Dermis microvascular lymphatic vessel endothelial cell (primary cell): ENCODE results near the gene FOXN1. TPM values are rescaled to one million over a fixed set of nuclear protein-coding genes. Genes with fewer than 3 reads are reported as not detected.
"Not testable (repeated sequence)": the region's sequence is repeated elsewhere in the genome, so short reads cannot be mapped to it uniquely, and the experiment has no call there.

Experiments
- DNase-seq, 2 donors: peaks; one replicate each; pipeline versions ENCODE4 v3.0.0 to v3.0.0-alpha.2; 2010; ENCODE audit warnings: low read depth in 2 of 2
- total RNA-seq: library from RNA; depleted of rRNA; stranded (reverse); fragments of >200 nt; gene quantifications from 2 replicates; pipeline ENCODE4 v1.2.1, GENCODE V29; 2014

Gene FOXN1
- total RNA-seq, 1 donor from 2014 or later, result not detected

- DNase-seq, result no peak
Observed at GRCh38 chr17:28499684-28500357, 6.3 kb upstream of the FOXN1 start.

DNA sequence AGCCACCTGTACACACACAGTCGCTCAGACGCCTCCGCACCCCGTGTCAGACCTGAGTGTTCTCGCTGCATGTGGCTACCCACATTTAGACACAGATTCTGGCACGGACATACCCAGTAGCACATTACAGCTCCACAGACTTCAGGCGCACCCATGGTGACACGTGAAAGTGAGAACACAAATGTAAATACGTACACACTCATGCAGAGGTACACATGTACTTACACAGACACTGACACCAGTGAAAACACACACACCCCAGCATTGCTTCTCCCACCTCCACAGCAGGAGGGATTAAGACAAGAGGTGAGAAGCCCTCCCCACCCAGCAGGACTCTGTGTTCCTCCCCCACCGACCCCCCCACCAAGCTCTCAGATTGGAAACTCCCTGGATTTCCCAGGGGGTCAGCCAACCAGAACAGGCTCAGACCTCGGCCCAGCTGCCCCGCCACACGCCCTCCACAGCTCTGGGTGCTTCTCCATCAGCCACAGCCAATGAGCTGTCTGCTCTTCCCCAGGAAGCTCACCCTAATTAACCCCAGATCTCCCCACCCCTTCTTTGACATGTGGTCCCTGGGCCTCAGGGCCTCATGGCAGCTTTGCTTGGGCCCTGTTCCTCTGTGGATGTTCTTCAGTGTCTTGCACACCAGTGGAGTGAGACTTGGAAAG, 5.3 kb upstream of the FOXN1 start:
- no peak for DNase-seq

GRCh38 chr17:28501421-28502284, 4.5 kb upstream of the FOXN1 start:
- DNase-seq, result no peak

DNA sequence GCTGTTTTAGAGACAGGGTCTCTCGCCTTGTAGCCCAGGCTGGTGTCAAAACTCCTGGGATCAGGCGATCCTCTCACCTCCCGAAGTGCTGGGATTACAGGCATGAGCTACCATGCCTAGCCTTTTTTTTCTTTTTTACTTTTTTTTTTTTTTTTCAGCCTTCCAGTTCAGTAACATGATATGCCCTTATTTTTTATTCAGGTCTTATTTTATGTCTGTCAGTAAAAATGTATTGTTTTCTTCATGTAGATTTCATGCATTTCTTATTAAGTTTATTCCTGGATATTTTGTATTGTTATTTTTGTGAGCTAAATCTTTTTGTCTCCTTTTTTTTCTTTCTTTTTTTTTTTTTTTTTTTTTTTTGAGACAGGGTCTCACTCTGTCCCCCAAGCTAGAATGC, 2.7 kb upstream of the FOXN1 start:
- DNase-seq, result no peak

DNA sequence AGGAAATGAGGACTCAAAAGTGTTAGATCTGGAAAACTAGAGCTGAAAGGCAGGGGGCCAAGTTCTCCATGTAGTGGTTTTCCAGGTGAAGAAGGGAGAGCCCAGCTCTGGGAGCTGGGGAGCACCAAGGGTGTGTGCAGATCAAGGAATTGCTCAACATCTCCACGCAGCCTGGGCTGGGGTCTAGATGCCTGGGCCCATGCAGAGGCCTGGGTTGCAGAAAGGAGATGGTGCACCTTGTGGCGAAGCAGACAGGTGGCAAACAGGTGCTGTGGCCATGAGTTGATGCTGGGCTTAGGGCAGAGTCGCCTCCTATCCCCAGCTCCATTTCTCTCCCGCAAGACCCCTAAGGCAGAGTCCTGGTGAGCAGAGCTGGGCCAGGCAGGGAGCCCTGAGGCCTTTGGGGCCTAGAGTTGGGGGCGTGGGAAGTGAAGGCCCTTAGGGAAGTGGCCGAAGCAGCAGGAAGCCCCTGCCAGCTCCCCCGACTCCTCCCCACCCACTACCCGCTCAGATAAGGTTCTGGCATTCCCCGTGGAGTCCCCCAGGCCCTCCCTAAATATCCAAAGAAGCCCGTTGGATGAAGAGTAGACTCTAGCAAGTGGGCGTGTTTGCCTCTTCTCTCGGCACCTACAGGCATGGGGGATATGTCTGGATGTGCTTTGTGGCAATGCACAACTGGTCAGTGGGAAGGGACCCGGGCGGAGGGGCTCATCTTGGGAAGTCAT, 777 bp downstream of the FOXN1 start:
- no peak for DNase-seq

- no peak for DNase-seq
Observed at GRCh38 chr17:28507567-28508203, 1.5 kb downstream of the FOXN1 start.

- no peak for DNase-seq
Observed at GRCh38 chr17:28508211-28508724, 2.1 kb downstream of the FOXN1 start.

DNA sequence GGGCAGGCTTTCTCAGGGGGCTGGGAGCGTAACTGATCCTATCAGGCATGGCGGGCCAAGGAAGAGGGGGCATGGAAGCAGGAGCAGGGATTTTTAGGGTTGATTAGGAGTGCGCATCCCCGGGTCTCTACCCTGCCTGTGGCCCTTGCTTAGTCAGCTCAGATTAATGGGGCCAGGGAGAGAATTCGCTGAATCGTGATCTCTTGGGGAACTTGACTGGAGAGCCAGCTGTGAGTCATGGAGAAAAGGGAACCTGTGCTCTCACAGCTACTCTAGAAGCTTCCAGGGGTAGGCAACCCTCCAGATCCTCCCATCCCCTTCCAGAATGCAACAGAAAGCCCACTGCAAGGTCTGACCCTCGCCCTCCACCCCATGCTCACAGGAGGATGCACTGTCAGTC, 3.6 kb downstream of the FOXN1 start:
- DNase-seq, result no peak

- no peak for DNase-seq
Observed at GRCh38 chr17:28511858-28512461, 5.8 kb downstream of the FOXN1 start.

GRCh38 chr17:28513476-28513875, 7.3 kb downstream of the FOXN1 start:
- no peak for DNase-seq

GRCh38 chr17:28514561-28515002, 8.4 kb downstream of the FOXN1 start:
- DNase-seq, result no peak

DNA sequence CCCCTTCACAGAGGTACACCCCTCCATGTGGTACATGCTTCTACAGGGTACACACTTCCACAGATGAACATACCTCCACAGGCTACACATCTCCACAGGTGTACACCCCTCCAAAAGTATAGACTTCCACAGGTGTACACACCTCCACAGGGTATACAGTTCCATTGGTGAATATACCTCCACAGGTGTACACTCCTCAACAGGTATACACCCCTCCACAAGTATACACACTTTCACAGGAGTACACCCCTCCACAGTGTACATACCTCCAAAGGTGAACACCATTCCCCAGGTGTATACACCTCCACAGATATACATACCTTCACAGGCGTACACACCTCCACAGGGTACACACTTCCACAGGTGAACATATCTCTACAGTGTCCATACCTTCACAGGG, 9.4 kb downstream of the FOXN1 start:
- DNase-seq, result no peak

DNA sequence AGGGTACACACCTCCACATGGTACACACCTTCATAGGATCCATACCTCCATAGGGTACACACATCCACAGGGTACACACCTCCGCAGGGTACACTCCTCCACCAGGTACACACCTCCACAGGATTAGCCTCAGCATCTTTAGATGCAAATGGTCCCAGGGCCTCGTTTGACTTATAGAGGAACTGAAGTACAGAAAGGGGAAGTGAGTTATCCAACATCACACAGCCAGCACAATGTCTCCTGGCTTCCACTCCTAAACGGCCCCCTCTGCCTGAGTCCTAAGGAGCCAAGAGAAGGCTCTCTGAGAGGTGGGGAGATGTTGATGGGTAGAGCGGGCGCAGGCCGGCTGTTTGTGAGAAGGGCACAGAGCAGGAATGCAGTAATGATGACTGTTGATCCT, 12.0 kb downstream of the FOXN1 start:
- DNase-seq, result no peak

DNA sequence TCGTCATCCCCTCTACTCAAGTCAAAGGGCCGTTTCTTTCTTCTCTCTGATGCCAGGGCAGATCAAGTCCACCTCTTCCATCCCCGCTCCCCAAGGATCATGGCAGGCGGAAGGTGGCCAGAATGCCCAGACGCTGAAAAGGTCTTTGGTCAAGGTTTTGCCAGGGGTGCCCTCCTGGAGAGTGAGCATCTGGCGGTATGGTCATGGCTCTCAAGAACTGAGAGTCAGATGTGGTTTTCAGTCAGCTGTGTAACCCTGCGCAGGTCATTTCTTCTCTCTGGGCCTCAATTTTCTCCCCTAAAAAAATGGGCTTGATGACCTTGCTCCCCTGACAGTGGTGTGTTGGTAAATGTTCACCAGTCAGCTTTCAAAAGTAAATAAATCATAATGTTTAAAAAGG, 12.4 kb downstream of the FOXN1 start:
- no peak for DNase-seq

GRCh38 chr17:28519236-28519635, 13.1 kb downstream of the FOXN1 start:
- no peak for DNase-seq

GRCh38 chr17:28520687-28521086, 14.5 kb downstream of the FOXN1 start:
- DNase-seq, result no peak

DNA sequence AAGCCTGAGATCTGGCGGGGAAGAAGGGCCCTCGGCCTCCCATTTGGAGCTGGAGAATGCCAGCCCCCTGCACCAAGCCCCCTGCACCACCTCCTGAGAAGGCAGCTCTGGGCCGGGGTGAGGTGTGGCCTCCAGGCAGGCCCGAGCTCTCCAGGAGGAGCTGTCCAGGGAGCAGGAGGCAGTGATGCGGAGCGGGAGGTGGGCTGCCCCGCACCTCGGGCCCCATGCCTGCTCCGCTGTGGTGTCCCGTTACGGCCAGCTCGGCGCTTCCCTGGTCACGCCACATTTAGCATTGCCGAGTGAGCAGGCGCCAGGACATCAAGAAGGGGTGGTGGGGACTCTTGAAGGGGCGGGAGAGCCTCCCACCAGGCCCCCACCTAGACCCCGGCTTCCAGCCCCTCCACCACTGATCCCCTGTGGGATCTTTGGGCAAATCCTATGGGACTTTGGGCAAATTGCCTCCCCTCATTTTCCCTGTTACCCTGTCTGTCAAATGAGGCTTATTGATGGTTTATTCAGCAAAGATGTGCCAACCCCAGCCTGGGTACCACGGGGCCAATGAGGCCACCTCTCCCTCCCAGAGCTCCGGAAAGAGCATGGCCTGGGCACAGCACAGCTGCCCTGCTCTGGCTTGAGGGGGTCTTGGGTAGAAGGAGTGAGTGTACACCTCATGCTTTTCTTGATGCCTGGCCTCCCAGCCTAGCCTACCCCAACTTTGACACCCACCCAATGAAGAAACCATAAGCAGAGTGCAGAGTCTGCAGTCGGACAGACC, 15.3 kb downstream of the FOXN1 start:
- no peak for DNase-seq

DNA sequence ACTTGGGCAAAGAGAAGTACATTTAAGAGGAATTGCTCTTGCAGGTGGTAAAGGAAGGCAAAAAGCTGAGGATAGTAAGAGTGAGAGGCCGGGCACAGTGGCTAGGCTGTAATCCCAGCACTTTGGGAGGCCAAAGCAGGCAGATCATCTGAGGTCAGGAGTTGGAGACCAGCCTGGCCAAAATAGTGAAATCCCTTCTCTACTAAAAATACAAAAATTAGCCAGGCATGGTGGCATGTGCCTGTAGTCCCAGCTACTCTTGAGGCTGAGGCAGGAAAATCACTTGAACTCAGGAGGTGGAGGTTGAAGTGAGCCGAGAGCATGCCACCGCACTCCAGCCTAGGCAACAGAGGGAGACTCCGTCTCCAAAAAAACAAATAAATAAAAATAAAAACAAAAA, 16.1 kb downstream of the FOXN1 start:
- DNase-seq, result not testable (repeated sequence)

DNA sequence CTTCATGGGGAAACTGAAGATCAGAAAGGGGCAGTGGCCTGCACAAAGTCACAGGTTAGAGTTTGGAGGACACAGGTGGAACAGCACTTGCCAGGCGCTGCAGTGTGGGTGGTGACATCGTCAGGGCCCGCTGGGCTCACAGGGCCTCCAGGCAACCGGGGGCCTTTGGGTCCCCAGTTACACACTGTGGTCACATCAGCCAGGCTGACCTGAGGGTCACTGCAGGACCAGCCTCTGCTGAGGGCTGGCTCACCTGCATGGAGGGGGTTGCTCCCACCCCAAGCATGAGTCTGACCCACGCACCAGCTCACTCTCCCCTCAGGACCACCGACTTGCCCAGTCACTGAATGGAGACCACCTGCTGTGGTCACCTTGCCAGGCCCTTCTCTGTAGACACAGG, 17.0 kb downstream of the FOXN1 start:
- DNase-seq, result no peak

GRCh38 chr17:28523876-28524275, 17.7 kb downstream of the FOXN1 start:
- DNase-seq, result no peak
